ENCODE results near the gene HCFC1R1.

- TF ChIP-seq POLR2A (IDR thresholded peaks at IDR 0.05; ENCODE audit: low read depth, low read length) (no peak), TAF1 (IDR thresholded peaks at IDR 0.05; ENCODE audit: borderline replicate concordance, low read depth, low read length) (no peak), POLR2AphosphoS5 (IDR thresholded peaks at IDR 0.05; ENCODE audit: low read depth, low read length) (no peak)
Measured at GRCh38 chr16:2976201-2976600, 47.5 kb downstream of the HCFC1R1 start.

All from GM12892 (cell line).